ENCODE data around the gene SLC6A13.
"Not testable (repeated sequence)": the region's sequence is repeated elsewhere in the genome, so short reads cannot be mapped to it uniquely, and the experiment has no call there.

The SLC6A13 gene

GRCh38 chr12:304805-305204 lies 42.2 kb upstream of the SLC6A13 start (continued):
- TF ChIP-seq CREB5 (CRISPR knock-in tag; IDR thresholded peaks at IDR 0.05; ENCODE audit: low read depth) (no peak), ZNF565 (CRISPR knock-in tag; conservative IDR thresholded peaks at IDR 0.05; ENCODE audit: low read depth) (no peak)

- not testable (repeated sequence) for ATAC-seq
These were observed 40.1 kb upstream of the SLC6A13 start for GRCh38 chr12:302766-303165.

GRCh38 chr12:300166-300565 lies 37.5 kb upstream of the SLC6A13 start:
- not testable (repeated sequence) for ATAC-seq

GRCh38 chr12:299511-299910 lies 36.9 kb upstream of the SLC6A13 start:
- ATAC-seq: not testable (repeated sequence)

- not testable (repeated sequence) for ATAC-seq
These were observed 35.4 kb upstream of the SLC6A13 start for GRCh38 chr12:298059-298458.

- TF ChIP-seq ESRRG (CRISPR knock-in tag; IDR thresholded peaks at IDR 0.05) (no peak), CSRNP3 (CRISPR knock-in tag; IDR thresholded peaks at IDR 0.05) (no peak), PATZ1 (CRISPR knock-in tag; IDR thresholded peaks at IDR 0.05; ENCODE audit: borderline replicate concordance) (no peak), CREB5 (CRISPR knock-in tag; IDR thresholded peaks at IDR 0.05; ENCODE audit: low read depth) (no peak), POU6F1 (CRISPR knock-in tag; IDR thresholded peaks at IDR 0.05; ENCODE audit: borderline replicate concordance, low read depth) (no peak), ZNF565 (CRISPR knock-in tag; conservative IDR thresholded peaks at IDR 0.05; ENCODE audit: low read depth) (no peak), ZC3H10 (CRISPR knock-in tag; IDR thresholded peaks at IDR 0.05) (no peak), ZFP3 (CRISPR knock-in tag; IDR thresholded peaks at IDR 0.05) (no peak), BACH2 (CRISPR knock-in tag; IDR thresholded peaks at IDR 0.05; ENCODE audit: borderline replicate concordance) (no peak), RARB (CRISPR knock-in tag; IDR thresholded peaks at IDR 0.05) (no peak), ZNF70 (CRISPR knock-in tag; IDR thresholded peaks at IDR 0.05) (no peak), TCF4 (CRISPR knock-in tag; IDR thresholded peaks at IDR 0.05; ENCODE audit: borderline replicate concordance) (no peak), SNAI2 (CRISPR knock-in tag; IDR thresholded peaks at IDR 0.05) (no peak), ISL1 (CRISPR knock-in tag; IDR thresholded peaks at IDR 0.05) (no peak), PPARA (CRISPR knock-in tag; IDR thresholded peaks at IDR 0.05; ENCODE audit: borderline replicate concordance) (no peak)
- ATAC-seq: no peak
These were observed 32.5 kb upstream of the SLC6A13 start for GRCh38 chr12:295132-295531.

- TF ChIP-seq BACH2 (CRISPR knock-in tag; IDR thresholded peaks at IDR 0.05; ENCODE audit: borderline replicate concordance) (no peak), ZFP3 (CRISPR knock-in tag; IDR thresholded peaks at IDR 0.05) (no peak), PATZ1 (CRISPR knock-in tag; IDR thresholded peaks at IDR 0.05; ENCODE audit: borderline replicate concordance) (no peak), TOX (CRISPR knock-in tag; IDR thresholded peaks at IDR 0.05; ENCODE audit: borderline replicate concordance) (no peak)
- ATAC-seq: no peak
These were observed 30.6 kb upstream of the SLC6A13 start for GRCh38 chr12:293199-293598.

All from SK-N-SH treated with all-trans-retinoic acid at 6 μM for 48 hours (cell line).